Measurements from ENCODE around the gene DYNLL2.

DNA sequence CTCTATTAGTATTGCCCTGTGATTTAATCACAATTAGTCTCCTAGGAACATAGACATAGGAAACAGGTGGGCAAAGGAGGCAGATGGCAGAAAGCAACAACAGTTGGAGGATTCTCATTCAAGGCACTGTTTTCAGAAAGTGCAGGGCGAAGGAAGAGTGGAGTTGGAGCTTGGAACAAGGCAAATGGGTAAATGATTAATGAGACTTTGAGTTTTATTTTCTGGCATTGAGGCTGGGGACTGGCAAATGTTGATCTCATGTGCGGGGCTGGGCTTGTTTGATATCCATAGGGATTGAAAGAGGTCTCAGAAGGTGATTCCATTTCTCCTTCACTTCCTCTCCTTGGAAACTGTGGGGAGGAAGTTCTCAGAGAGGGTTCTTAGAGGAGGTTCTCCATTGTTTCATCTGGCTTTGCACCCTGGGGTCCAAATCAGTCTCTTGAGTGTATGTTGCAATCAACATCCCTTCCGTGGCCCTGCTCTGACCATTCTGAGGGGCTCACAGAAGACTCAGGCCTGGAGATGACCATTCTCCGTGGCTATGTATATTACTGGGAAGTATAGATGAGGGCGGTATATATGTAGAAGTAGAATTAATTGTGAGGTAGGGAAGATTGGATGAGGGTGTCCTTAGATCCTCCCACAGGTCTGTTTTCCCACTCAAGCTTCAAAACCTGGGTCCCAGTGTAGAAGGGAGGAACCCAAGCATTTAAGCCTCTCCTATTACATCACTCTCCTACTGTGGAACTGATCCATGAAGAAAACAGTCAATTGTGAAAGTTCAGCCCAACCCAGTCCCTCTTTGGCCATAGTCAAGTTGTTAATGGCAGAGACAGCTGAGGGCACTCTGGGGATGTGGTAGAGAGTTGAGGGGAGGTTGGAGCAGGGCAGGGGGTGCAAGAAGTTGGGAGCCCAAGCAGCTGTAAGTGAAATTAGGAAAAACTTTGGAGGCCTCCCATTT lies 39.7 kb upstream of the DYNLL2 start:
- no peak for TF ChIP-seq POLR2A (IDR thresholded peaks at IDR 0.05; ENCODE audit: low read depth, low read length)
- TF ChIP-seq POLR2AphosphoS5 (IDR thresholded peaks at IDR 0.05; ENCODE audit: low read depth, low read length), result no peak

All from GM12892 (cell line).